ENCODE measurements around the gene HCN2.

HCN2 gene

DNA sequence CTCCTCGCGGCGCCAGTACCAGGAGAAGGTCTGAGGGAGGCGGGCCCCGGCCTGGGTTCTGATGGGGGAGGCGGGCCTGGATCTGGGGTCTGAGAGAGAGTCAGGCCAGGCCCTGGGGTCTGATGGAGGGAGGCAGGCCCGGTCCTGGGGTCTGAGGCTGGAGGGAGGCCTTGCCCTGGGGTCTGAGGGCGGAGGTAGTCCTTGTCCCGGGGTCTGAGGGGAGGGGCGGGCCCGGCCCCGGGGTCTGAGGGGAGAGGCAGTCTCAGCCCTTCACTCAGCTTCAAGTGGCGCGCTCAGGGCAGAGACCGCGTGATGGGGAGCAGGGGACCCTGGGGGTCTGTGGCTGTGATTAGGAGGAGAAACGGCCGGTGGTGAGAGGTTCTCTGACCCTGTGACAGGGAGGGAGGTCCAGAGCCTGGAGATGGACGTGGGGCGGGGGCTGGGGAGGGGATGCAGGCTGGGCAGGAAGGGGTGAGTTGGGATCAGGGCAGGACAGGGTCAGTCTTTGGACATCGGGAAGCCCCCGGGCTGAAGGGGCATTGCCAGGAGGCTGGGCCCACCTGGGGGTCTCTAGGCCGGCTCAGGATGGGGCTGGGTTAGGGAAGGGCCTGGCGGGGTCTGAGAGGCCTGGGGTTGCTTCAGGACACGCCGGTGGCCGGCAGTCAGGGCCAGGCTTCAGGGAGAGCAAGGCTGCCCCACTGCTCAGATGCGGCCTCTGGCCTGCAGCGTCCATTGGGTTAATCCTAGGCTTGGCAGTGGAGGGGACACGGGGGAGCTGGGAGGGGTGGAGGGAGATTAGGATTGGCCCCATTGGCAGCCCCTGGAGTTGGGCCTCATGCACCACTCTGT lies 18.7 kb downstream of the HCN2 start:
- no peaks in the 10 kb centered on the region for H3K9me3 Mint-ChIP-seq
- H3K36me3 Mint-ChIP-seq (ENCODE audit: insufficient read depth): peaks cover 7% of the 10 kb centered on the region
- peak overlapping the region in 1 of 2 donors; percentile 28 for H3K27ac Mint-ChIP-seq
- ATAC-seq (replicated peaks) (no peak), DNase-seq (no peak)
- H3K27me3 Mint-ChIP-seq: no peaks in the 10 kb centered on the region
- no peak overlapping the region for H3K4me3 Mint-ChIP-seq
- H3K4me1 Mint-ChIP-seq (ENCODE audit: low read depth in 2 of 2): peaks cover 7 to 14% of the 10 kb centered on the region in 2 donors

GRCh38 chr19:609004-609346 lies 19.3 kb downstream of the HCN2 start:
- H3K4me1 Mint-ChIP-seq (ENCODE audit: low read depth in 2 of 2): peaks cover 7 to 14% of the 10 kb centered on the region in 2 donors
- ATAC-seq (replicated peaks) (no peak), DNase-seq (no peak)
- no peak overlapping the region for H3K4me3 Mint-ChIP-seq
- H3K36me3 Mint-ChIP-seq (ENCODE audit: insufficient read depth): peaks cover 7% of the 10 kb centered on the region
- H3K27me3 Mint-ChIP-seq: no peaks in the 10 kb centered on the region
- no peak overlapping the region for H3K27ac Mint-ChIP-seq
- no peaks in the 10 kb centered on the region for H3K9me3 Mint-ChIP-seq

- Mint-ChIP-seq H3K9me3 (no peaks in the 10 kb centered on the region), H3K36me3 (ENCODE audit: insufficient read depth) (peaks cover 9% of the 10 kb centered on the region), H3K27ac (peak overlapping the region in 1 of 2 donors; percentile 53), H3K4me3 (peak overlapping the region; percentile 77 to 84), H3K4me1 (ENCODE audit: low read depth in 2 of 2) (peaks cover 7 to 21% of the 10 kb centered on the region in 2 donors), H3K27me3 (no peaks in the 10 kb centered on the region)
- DNase-seq: peak; percentile 33 to 48 (median 37)
- ATAC-seq (replicated peaks): peak; percentile 60
These were observed 20.6 kb downstream of the HCN2 start for GRCh38 chr19:610071-610800.

- Mint-ChIP-seq H3K36me3 (ENCODE audit: insufficient read depth) (peaks cover 10% of the 10 kb centered on the region), H3K4me1 (ENCODE audit: low read depth in 2 of 2) (peaks cover 7 to 24% of the 10 kb centered on the region in 2 donors), H3K9me3 (no peaks in the 10 kb centered on the region), H3K27me3 (no peaks in the 10 kb centered on the region), H3K27ac (peak overlapping the region; percentile 53 to 85), H3K4me3 (peak overlapping the region; percentile 77 to 84)
- DNase-seq (peak; percentile 32 to 47 (median 40)), ATAC-seq (replicated peaks) (peak; percentile 56)
These were observed 21.3 kb downstream of the HCN2 start for GRCh38 chr19:610801-611480.

DNA sequence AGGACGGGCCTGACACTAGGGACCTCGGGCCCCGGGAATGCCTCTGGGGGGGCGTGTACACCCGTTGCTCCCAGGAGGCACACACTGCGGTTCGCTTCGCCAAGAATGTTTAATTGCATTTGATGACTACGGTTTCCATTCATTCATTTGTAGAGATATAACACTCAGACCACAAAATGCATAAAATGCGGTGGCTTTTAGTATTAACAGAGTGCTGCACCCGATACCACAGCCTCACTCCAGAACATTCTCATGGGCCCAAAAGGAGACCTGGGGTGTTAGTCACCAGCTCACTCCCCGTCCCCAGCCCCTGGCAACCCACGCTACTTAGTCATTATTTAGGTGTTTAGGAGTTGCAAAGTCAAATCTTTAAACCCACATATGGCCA lies 21.8 kb downstream of the HCN2 start:
- peak; percentile 45 to 48 (median 46) for DNase-seq
- H3K9me3 Mint-ChIP-seq: no peaks in the 10 kb centered on the region
- H3K27ac Mint-ChIP-seq: peak overlapping the region; percentile 53 to 85
- peaks cover 10% of the 10 kb centered on the region for H3K36me3 Mint-ChIP-seq (ENCODE audit: insufficient read depth)
- no peaks in the 10 kb centered on the region for H3K27me3 Mint-ChIP-seq
- H3K4me3 Mint-ChIP-seq: peak overlapping the region; percentile 77 to 84
- peaks cover 7 to 24% of the 10 kb centered on the region in 2 donors for H3K4me1 Mint-ChIP-seq (ENCODE audit: low read depth in 2 of 2)
- peak; percentile 68 for ATAC-seq (replicated peaks)

DNA sequence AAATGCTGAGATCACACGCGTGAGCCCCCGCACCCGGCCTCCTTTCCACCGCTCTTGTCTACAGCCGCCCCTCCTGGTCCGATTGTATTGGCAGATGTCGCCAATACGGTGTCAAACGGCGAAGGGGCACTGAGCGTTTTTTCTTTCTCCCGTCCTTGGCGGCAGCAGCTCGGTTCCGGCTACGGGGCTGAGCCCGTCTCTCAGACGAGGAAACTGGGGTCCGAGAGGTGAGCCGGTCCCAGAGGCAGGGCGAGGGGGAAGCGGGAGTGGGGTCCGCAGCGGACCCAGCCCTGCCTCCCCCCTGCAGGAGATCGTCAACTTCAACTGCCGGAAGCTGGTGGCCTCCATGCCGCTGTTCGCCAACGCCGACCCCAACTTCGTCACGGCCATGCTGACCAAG lies 23.3 kb downstream of the HCN2 start:
- DNase-seq: no peak
- Mint-ChIP-seq H3K4me3 (no peak overlapping the region), H3K9me3 (no peaks in the 10 kb centered on the region), H3K27ac (no peak overlapping the region), H3K27me3 (no peaks in the 10 kb centered on the region), H3K4me1 (ENCODE audit: low read depth in 2 of 2) (peaks cover 7 to 24% of the 10 kb centered on the region in 2 donors), H3K36me3 (ENCODE audit: insufficient read depth) (peaks cover 10% of the 10 kb centered on the region)
- ATAC-seq (replicated peaks): no peak

- H3K27me3 Mint-ChIP-seq: no peaks in the 10 kb centered on the region
- peaks cover 10% of the 10 kb centered on the region for H3K36me3 Mint-ChIP-seq (ENCODE audit: insufficient read depth)
- H3K9me3 Mint-ChIP-seq: no peaks in the 10 kb centered on the region
- peak overlapping the region in 1 of 2 donors; percentile 49 for H3K27ac Mint-ChIP-seq
- H3K4me3 Mint-ChIP-seq: no peak overlapping the region
- H3K4me1 Mint-ChIP-seq (ENCODE audit: low read depth in 2 of 2): peaks cover 7 to 24% of the 10 kb centered on the region in 2 donors
- DNase-seq (no peak), ATAC-seq (replicated peaks) (no peak)
These were observed 24.3 kb downstream of the HCN2 start for GRCh38 chr19:613732-614567.

GRCh38 chr19:615619-616018 lies 25.9 kb downstream of the HCN2 start:
- ATAC-seq (replicated peaks): no peak
- no peaks in the 10 kb centered on the region for H3K27me3 Mint-ChIP-seq
- peaks cover 6 to 20% of the 10 kb centered on the region in 2 donors for H3K4me1 Mint-ChIP-seq (ENCODE audit: low read depth in 2 of 2)
- peaks cover 18% of the 10 kb centered on the region for H3K36me3 Mint-ChIP-seq (ENCODE audit: insufficient read depth)
- no peaks in the 10 kb centered on the region for H3K9me3 Mint-ChIP-seq
- H3K27ac Mint-ChIP-seq: no peak overlapping the region
- no peak for DNase-seq
- peak overlapping the region; percentile 48 to 53 for H3K4me3 Mint-ChIP-seq

DNA sequence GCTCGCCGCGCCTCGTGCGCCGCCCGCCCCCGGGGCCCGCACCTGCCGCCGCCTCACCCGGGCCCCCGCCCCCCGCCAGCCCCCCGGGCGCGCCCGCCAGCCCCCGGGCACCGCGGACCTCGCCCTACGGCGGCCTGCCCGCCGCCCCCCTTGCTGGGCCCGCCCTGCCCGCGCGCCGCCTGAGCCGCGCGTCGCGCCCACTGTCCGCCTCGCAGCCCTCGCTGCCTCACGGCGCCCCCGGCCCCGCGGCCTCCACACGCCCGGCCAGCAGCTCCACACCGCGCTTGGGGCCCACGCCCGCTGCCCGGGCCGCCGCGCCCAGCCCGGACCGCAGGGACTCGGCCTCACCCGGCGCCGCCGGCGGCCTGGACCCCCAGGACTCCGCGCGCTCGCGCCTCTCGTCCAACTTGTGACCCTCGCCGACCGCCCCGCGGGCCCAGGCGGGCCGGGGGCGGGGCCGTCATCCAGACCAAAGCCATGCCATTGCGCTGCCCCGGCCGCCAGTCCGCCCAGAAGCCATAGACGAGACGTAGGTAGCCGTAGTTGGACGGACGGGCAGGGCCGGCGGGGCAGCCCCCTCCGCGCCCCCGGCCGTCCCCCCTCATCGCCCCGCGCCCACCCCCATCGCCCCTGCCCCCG lies 26.5 kb downstream of the HCN2 start:
- no peaks in the 10 kb centered on the region for H3K9me3 Mint-ChIP-seq
- H3K4me1 Mint-ChIP-seq (ENCODE audit: low read depth in 2 of 2): peaks cover 1 to 15% of the 10 kb centered on the region in 2 donors
- ATAC-seq (replicated peaks): no peak
- peaks cover 14% of the 10 kb centered on the region for H3K36me3 Mint-ChIP-seq (ENCODE audit: insufficient read depth)
- H3K4me3 Mint-ChIP-seq: no peak overlapping the region
- no peak for DNase-seq
- H3K27ac Mint-ChIP-seq: no peak overlapping the region
- no peaks in the 10 kb centered on the region for H3K27me3 Mint-ChIP-seq

DNA sequence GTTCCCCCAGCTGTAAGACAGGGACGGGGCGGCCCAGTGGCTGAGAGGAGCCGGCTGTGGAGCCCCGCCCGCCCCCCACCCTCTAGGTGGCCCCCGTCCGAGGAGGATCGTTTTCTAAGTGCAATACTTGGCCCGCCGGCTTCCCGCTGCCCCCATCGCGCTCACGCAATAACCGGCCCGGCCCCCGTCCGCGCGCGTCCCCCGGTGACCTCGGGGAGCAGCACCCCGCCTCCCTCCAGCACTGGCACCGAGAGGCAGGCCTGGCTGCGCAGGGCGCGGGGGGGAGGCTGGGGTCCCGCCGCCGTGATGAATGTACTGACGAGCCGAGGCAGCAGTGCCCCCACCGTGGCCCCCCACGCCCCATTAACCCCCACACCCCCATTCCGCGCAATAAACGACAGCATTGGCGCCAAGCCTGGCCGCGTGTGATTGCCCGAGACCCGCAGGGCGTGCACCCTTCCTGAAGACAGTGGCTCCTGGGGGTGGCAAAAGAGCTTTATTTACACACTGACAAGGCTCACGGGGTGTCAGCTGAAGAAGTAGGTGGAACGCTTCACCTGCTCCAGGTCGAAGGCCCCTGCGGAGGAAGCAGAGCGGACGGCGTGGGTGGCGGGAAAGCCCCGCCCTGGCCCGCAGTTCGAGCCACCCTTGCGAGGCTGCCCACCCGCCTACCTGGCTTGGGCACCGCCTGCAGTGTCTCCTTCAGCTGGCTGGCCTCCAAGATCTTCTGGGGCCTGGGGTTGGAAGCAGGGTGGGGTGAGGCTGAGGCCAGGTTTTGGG lies 27.3 kb downstream of the HCN2 start:
- Mint-ChIP-seq H3K4me3 (no peak overlapping the region), H3K4me1 (ENCODE audit: low read depth in 2 of 2) (peaks cover 1 to 9% of the 10 kb centered on the region in 2 donors), H3K27ac (no peak overlapping the region), H3K27me3 (no peaks in the 10 kb centered on the region), H3K36me3 (ENCODE audit: insufficient read depth) (peaks cover 10% of the 10 kb centered on the region), H3K9me3 (no peaks in the 10 kb centered on the region)
- ATAC-seq (replicated peaks): no peak
- no peak for DNase-seq

- H3K4me3 Mint-ChIP-seq: no peak overlapping the region
- peaks cover 10% of the 10 kb centered on the region for H3K36me3 Mint-ChIP-seq (ENCODE audit: insufficient read depth)
- no peak overlapping the region for H3K27ac Mint-ChIP-seq
- no peak for ATAC-seq (replicated peaks)
- no peaks in the 10 kb centered on the region for H3K27me3 Mint-ChIP-seq
- H3K4me1 Mint-ChIP-seq (ENCODE audit: low read depth in 2 of 2): peaks cover 1 to 9% of the 10 kb centered on the region in 2 donors
- no peaks in the 10 kb centered on the region for H3K9me3 Mint-ChIP-seq
- DNase-seq: no peak
These were observed 28.0 kb downstream of the HCN2 start for GRCh38 chr19:617551-618246.

Data from effector memory CD8-positive, alpha-beta T cell (primary cell).